GM18873 (cell line): ENCODE measurements around the gene AGA.

Experiments
- ATAC-seq: cut with Tn5 transposase; IDR thresholded peaks from one replicate; pipeline ENCODE4 v1.9.1; 2021; ENCODE audit warnings: mild to moderate bottlenecking, moderate library complexity, moderate number of reproducible peaks; ENCODE audit not compliant: unreplicated experiment, low FRiP score

Gene AGA

DNA sequence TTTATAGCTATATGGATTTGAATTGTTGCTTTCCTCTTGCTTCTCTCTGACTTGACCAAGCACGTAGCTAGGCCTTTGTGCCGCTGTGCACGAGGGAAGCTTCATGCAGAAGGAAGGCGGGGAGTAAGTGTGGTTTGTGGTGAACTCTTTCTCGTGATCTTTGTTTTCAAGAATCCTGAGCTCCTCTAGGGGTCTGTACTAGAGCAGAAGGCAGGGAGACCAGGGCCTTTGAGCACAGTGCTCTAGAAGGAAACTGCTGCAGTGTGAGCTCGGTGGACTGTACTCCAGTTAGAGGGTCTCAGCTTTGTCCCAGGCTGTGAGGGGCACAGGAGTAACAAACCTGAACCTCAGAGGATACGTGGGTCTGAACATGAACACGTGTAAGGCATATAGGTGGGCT, 49.0 kb downstream of the AGA start:
- ATAC-seq: no peak

DNA sequence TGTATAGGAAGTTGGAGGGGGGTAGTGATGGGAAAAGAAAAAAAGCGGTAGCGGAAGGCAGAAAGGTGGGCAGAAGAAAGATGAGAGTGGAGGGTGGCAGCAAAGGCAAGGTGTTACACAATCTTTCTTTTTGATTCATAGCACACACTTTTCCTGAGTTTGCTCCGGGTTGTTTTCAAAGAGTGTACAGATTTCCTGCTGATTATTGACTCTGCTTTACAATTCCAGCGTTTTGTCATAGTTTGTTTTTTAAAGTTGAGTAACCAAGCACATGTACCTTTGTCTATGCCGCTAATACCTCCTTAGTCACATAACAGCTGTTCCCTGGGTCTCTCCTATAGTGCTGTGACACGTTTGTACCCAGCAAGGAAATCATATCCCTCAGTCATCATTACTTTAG, 50.3 kb downstream of the AGA start:
- ATAC-seq: no peak

DNA sequence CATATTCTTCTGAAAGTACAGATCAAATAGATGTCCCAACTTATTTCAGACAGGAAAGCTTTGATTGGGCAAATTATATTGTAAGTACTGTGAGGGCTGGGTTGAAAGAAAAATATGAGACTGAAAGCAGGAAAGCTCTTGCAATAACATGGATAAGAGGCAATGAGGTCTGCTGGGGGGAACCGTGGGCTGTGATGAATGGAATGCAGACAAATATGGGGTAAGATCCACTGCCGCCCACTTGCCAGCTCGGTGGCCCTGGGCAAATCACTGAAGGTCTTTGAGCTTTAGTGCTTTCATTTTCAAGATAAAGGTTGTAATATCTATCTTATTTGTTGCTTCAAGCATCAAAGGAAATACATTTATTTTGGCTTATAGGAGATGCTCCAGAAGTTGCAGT, 51.0 kb downstream of the AGA start:
- ATAC-seq: no peak

DNA sequence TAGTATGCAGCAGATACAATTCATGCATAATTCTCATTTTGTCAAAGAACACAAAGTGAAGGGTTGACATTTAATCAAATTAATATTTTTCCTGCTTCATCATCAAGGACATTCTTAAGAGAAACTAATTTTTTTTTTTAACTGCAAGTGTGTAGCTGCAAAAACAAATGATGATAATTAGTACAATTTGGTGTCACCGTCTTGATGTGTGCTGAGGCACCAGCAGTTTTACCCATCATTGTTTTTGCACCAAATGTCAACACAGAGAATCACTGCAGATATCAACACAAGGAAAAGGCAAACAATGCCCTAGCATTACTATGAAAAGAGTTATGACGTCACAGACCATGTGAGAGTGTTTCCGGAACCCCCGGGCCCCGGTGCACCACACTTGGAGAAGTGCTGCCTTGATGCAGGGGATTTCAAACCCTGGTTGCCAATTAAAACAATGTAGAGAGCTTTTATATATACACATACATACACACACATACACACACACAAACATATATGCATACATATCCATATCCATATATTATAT, 55.9 kb downstream of the AGA start:
- no peak for ATAC-seq

DNA sequence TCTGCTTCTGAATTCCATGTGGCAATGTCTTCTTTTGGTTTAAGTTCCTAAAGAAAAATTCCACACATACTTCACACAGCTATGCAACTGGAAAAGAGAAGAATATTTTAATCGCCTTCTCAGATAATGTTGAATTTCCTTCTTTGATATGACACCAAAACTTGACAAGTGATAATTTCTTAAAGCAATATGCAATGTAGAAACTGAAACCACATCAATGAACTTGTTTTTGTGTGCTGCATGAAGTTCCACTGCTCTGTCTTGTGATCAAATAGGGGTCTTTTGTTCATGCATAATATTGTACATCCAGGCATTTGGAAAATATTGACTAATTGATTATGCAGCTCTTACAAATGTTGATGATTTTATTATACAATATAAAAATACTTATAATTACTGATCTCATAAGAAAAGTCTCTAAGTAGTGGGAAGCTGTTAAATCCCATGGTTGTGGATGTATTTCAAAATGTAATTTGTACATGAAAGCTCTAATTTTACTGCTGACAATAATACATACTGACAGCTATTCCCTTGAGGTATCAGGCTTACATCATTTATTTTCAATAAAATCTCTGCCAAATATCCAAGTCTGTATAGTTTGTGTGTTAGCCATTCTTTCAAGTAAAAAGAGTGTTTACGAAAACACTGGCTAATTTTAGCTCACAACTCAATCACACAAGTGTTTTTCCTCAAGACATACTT, 56.5 kb downstream of the AGA start:
- ATAC-seq: no peak

DNA sequence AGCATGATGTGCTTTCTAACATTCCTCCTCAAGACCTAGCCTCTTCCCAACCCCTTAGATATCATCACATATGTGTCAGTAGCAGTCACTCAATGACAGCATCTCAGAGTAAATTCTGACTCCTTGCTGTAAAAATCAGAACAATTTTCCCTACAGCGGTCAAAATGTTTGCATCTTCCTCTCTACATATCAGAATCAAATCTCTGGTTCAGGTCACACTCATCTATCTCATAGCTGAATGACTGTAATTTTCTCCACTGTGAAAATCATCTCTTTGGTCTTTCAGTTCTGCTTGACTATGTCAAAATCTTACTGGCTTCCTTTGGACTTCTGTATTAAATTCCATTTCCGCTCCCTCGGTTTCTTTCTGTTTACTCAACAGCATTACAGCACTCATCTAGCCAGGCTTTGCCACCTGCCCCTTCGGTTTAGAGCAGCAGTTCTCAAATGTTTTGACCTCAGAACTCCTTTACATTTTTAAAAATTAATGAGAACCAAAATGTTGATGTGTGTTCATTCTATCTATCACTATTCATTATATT, 57.3 kb downstream of the AGA start:
- ATAC-seq: no peak

DNA sequence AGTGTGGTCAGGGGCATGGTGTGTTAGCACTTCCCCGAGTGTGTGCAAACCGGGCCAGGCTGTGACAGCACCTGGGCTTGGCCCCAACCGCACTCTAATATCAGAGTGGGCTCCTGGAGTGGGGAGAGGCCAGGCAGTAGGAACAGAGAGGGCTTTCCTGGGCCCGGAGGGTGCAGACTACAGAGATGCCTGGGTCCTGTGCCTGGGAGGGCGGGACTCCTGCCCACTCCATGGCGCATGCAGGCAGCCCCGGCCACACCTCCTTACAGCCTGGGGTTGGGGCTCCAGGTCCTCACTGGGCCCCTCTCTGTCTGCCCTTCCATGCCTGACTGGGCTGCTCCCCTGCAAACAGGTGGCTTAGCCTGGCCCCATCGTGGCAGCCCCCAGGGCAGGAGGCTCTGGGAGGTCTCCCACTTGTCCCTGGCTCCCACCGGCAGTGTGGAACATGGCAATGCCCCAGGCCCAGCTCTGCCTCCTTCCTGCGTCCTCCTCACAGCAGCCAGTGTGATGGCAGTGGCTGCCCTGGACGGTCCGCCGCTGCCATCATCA, 60.4 kb downstream of the AGA start:
- ATAC-seq: no peak
